ENCODE results near the gene ZDHHC4.
"Not testable (repeated sequence)": the region's sequence is repeated elsewhere in the genome, so short reads cannot be mapped to it uniquely, and the experiment has no call there.

ZDHHC4 gene

DNA sequence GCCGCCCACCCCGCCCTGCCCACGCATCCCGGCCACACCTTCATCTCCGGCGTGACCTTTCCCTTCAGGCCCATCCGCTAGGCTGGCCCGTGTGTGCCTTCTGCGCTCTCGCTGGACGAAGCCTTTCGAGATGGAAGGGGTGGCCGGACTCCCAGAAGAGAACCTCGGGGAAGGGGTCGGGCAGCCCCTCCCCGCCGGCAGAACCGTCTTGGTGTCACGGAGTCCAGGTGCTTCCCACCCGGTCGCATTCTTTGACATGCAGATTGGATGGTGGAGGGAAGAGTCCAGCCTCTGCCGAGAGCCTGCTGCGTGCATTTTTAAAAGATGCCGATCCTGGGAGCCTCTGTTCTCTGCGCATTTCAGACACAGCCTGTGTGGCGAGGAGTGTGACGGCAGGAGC is 30.8 kb downstream of the ZDHHC4 start:
- no peak for DNase-seq

DNA sequence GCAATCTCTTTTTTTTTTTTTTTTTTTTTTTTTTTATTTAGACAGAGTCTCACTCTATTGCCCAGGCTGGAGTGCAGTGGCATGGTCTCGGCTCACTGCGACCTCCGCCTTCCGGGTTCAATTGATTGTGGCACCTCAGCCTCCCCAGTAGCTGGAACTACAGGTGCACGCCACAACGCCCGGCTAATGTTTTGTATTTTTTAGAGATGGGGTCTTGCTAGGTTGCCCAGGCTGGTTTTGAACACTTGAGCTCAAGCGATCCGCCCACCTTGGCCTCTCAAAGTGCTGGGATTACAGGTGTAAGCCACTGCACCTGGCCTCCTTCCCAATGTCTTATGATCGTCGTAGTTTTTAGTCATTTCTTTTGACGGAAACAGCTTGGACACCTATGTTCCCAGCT is 31.5 kb downstream of the ZDHHC4 start:
- DNase-seq: no peak

DNA sequence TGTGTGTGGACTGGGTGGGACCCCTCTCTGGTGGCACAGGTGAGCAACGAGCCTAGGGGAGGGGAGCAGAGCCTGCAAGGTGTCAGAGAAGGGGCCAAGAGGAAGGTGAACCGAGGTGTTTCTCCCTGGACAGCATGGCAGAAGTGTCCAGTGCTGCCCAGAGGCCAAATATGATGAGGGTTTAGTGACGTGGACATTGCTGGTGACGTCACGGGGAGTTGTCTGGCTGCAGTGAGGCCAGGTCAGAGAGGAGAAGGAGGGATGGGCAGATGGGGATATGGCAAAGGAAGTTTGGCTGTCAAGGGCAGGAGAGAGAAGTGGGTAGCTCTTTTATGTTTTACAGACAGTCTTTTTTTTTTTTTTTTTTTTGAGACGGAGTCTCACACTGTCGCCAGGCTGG is 35.6 kb downstream of the ZDHHC4 start:
- DNase-seq: no peak

DNA sequence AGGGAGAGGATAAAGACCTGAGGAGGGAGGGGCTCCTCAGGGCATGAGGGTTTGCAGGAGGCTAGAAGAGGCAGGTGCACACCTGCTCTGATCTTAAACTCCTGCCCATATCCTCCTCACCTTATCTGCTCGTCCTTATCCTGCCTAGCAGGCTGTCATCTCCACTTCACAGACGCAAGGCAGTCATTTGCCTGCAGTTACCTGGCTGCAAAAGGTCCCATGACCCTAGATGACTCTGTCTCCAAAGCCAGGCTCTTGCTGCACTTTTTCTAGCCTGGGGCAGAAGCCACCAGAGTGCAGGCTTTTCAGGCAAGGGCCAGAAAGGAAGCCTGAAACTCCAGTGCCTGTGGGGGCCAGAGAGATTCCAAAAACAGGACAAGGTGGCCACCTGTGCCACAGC is 36.5 kb downstream of the ZDHHC4 start:
- DNase-seq: no peak

DNA sequence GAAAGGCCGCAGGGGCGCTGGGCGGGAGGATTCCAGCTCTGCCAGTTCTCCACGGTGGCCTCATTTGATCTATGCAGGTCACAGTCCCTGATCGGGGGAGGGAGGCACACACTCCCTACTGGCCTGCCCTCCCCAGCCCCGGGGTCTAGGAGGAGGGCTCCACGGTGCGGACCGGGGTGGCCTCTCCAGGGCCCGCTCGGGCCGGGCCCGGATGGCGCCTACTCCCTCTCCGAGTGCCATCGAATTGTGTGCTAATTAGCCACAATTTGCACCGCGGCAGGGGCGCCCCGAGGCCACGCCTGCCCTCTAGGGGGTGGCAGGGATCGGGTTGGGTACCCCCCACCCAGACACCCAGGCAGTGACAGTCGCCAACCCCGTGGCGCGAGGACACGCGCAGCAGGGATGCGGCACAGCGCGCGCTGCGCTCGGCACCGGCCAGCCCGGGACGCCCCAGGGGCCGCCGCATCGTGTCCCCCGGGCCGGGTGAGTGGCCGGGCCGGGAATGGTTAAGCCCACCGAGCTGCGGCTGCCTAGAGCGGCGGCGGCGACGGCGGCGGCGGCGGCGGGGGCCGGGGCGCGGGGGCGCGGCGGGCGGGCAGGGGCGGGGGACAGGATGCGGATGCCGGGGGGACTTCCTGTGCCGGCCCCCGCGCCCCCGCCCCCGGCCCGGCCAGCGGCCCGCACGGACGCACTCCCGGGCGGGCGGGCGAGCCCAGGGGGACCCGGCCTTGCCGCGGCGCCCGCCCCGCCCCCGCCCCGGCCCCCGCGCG is 37.9 kb downstream of the ZDHHC4 start, which contains the start of gene ZNF853:
TSS of gene ZNF853 (plus strand) at position 658 of the 770 bp plus-strand sequence. CDS start 565 bp downstream, outside the sequence.
- no peak for DNase-seq

DNA sequence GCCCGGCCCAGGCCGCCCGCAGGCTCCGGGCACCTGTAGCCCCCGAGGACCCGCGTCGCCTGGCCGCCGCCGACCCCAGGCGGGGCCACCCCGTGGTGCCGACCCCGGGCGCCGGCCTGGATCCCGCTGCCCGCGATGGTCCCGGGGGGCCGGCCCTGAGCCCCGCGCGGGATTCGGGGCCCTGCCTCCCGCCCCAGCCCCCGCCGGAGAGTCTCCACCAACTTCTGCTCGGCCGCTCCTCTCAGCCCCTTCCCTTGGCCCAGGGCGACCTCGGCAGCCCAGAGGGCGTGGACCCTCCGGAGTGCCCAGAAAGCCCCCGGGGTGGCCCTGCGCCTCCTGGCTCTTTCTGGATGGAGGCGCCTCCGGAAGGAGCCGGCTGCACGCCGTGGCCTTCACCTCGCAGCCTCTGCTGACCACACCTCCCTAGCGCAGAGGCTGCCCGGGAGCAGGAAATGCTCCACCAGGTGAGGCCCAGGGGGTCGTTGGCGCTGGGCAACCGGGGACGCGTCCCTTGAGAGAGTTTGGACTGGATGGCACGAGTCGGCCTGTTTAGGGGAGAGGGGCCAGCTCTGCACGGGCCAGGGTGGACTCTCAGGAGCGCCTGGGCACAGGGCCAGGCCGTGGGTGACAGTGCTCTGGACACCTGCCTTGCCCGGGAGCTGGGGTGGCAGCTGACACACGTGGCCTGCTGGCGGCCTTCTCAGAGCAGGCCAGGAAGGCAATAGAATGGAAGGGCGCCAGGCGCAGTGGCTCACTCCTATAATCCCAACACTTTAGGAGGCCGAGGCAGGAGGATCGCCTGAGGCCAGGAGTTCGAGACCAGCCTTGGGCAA is 38.7 kb downstream of the ZDHHC4 start:
- DNase-seq: no peak

DNA sequence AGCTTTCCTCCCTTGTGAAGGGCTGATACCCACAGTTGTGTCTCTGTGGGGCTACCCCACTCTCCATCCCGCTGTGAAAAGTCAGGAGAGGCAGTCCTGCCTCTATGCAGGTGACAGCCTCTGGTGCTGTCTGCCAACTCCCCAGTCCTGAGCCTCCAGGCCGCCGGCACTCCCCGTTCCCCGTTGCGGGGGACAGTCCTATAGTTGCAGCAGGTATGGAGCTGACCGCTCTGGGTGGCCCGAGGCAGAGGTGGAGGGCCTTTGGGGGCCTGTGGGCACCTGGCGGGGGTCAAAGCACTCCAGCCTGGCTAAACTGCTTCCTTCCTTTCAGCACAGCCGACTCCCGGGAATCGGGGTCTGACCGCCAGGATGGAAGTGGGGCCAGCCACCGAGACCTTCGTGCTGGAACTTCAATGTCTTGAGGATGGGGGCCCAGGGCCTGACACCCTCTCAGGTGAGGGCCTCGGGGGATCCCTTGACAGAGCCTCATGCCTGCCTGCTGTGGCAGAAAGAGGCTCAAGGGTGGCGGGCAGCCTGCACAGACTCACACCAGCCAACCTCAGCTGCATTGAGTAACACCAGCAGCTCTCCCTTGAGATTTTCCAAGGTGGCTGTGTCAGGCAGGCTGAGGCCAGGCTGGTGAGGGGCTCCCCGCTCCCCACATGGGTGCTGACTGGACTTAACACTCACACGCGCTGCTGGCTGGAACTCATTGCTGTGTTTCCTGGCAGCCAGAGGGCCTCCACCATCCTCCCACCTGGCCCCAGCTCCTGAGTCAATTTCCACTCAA is 39.8 kb downstream of the ZDHHC4 start:
- no peak for DNase-seq

DNA sequence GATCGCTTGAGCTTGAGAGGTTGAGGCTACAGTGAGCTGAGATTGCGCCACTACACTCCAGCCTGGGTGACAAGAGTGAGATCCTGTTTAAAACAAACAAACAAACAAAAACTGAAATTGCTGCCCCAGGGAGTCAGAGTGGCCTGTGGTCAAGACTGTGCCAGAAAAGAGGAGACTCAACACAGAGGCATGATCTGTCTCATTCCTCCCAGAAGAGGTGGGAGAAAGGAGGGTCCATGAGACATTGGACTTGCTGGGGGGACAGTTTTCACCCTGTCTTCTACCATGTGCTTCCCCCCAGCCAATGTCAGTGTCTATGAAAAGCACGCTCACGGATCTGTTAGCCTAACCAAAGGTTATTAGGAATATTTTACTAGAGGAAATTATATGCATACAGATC is 41.4 kb downstream of the ZDHHC4 start:
- DNase-seq: no peak

DNA sequence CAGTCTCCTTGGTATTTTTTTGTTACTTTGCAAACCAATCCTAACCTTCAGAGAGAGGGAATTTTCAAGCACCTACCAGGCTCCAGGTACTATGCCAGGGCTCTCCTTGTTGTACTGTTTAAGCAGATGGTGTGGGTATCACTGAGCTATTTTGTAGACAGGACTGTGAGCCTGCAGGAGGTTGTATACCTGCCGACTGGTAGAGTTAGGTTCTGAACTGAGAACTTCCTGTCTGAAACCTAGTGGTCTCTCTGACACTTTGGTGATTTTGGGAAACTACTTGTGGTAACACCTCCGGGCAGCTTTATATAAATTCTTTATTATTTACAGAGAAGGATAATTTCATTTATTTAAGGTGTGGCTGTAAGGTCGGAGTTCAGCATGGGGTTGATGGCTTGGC is 42.7 kb downstream of the ZDHHC4 start:
- DNase-seq: no peak

DNA sequence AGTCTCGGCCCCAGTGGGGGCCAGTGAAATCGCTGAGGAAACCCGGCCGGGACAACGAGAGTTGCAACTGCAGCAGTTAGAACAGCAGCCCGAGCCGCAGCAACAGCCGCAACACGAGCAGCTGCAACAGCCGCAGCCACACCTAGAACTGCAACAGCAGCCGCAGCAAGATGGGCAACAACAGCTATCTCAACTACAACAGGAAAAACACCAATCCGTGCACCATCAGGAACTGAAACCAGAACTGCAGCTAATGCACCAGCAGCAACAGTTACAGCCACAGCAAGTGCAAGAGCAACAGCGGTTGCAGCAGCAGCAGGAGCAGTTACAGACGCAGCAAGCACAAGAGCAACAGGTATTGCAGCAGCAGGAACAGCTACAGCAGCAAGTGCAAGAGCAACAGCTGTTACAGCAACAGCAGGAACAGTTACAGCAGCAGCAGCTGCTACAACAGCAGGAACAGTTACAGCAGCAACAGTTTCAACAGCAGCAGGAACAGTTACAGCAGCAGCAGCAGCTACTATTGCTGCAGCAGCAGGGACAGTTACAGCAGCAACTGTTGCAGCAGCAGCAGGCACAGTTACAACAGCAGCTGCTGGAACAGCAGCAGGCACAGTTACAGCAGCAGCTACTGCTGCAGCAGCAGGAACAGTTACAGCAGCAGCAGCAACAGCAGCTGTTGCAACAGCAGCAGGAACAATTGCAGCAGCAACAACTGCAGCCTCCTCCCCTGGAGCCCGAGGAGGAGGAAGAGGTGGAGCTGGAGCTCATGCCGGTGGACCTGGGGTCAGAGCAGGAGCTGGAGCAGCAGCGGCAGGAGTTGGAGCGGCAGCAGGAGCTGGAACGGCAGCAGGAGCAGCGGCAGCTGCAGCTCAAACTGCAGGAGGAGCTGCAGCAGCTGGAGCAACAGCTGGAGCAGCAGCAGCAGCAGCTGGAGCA is 44.2 kb downstream of the ZDHHC4 start:
- DNase-seq: no peak

DNA sequence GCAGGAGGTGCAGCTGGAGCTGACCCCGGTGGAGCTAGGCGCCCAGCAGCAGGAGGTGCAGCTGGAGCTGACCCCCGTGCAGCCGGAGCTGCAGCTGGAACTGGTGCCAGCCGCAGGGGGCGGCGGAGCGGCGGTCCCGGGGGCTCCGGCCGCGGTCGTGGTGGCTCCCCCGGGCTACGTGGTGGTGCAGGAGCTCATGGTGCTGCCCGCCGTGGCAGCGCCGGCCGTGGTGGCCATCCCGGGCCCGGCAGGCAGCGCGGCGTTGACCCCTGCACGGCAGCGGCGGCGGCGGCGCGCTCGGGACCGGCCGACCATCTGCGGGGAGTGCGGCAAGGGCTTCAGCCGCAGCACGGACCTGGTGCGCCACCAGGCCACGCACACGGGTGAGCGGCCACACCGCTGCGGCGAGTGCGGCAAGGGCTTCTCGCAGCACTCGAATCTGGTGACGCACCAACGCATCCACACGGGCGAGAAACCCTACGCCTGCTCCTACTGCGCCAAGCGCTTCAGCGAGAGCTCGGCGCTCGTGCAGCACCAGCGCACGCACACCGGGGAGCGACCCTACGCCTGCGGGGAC is 45.0 kb downstream of the ZDHHC4 start:
- no peak for DNase-seq

DNA sequence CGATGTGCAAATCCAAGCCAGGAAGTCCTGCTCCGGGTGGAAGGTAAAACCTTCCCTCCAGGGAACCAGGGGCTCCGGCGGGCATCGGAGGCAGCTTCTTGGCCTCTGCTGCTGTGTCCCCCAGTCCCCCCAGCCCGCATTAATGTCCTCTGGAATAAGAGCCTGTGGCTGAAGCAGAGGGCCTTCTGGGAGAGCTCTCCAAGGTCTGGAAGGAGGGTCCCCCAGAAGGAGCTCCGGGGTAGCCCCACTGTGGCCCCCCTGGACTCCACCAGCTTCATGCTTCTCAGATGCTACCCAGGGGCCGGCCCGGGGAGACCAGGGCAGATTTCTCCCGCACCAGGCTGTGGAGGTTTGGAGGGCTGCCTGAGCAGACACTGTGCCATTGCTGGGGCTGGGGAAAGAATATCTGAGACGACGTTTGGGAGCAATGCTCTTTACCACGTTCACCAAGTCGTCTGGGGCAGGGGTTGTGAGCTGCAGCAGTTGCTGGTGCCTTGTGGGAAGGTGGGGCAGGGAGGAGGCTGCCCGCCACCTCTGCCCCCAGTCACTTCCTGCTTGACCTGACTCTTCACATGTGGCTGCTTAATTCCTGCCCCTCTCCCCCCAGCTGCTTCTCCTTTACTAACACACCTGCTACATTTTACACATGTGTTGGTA is 46.5 kb downstream of the ZDHHC4 start:
- no peak for DNase-seq

DNA sequence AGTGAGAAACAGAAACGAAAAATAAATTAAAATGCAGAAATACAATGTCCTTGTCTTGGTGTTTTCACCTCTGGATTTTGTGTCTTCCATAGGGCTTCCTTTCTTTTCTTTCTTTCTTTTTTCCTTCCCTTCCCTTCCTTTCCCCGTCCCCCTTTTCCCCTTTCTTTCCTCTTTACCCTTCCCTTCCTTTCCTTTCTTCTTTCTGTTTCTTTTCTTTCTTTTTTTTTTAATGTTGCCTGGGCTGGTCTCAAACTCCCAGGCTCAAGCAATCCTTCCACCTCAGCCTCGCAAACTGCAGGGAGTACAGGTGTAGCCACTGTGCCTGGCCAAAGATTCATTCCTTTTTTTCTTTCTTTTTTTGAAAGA is 47.0 kb downstream of the ZDHHC4 start:
- no peak for DNase-seq

DNA sequence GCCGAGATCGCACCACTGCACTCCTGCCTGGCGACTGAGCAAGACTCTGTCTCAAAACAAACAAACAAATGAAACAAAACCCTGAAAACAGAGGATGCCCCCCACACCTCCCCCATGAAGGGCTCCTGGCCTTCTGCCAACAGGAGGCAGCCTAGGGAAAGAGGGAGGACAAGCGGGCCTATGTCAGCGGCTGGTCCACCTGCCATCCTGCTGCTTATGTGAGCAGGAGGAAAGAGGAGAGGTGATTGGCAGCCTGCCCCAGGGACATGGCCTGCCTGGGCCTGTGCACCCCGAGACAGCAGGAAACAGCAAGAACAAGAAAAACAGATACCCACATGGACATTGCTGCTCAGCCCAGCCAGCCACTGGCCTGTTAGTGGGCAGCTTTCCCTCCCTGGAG is 50.8 kb downstream of the ZDHHC4 start:
- DNase-seq: no peak

DNA sequence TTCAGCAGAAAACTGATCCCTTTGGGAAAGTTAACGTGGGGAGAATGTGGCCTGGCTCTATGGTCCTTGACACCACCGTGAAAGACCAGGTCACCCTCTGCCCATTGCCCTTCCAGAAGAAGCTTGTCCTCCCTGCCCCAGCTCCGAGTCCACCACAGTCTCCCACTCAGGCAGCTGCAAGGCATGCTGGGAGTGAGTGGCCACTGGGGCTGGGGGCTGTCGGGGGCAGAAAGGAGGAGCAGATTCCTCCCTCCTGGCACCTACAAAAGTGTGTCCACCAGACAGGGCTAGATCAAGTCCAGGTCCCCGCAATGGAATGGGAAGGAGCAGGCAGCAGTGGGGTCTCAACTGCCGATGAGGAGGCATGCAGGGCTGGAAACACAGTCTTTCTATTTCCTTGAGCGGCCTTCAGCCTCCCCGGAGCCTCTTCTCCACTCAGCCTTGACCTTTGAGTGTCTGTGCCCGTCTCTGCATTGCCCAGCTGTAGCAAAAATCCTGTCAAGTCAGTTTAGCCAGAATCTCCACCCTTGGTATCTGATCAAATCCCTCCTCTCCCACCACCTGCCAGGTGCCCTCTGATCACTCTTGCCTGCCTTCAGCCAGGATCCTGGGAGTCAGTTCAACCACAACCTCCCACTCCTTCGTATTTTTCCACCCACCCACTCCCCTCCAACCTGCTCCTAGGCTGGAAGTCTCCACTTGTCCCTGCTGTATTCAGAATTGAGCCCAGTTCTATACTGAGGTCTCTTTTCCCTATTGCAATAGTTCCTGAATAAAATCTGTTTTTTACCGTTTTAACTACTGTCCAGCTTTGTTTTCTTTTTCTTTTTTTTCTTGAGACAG is 53.0 kb downstream of the ZDHHC4 start:
- DNase-seq: no peak

DNA sequence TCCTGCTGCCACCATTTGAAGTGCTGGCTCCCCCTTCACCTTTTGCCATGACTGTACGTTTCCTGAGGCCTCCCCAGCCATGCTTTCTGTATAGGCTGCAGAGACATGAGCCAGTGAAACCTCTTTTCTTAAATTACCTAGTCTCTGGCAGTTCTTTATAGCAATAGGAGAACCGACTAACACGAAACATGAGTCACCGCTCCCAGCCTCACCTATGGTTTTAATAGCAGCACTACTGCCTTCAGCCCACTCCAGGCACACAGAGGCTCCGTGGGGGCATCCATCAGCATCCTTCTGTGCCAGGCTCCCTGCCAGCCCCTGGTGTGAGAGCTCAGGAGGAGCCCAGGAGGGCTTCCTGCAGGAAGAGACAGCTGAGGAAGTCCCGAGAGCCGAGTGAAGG is 54.4 kb downstream of the ZDHHC4 start:
- DNase-seq: no peak

DNA sequence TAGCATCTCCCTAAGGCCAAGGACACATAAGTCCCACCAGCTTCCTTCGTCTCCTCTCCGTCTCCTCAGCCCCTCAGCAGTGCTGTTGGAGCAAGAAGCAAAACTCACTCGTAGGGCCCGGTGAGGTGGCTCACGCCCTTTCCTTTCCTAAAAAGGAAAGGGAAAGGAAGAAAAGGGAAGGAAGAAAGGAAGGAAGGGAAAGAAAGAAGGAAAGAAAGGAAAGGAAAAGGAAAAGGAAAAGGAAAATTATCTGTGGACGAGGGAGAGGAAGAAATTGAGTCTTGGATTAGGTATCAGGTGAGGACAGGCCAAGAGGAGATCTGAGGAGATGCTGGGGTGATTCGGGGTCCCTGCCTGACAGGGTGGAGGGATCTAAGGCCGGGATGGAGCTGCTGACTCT is 56.8 kb downstream of the ZDHHC4 start:
- no peak for DNase-seq

DNA sequence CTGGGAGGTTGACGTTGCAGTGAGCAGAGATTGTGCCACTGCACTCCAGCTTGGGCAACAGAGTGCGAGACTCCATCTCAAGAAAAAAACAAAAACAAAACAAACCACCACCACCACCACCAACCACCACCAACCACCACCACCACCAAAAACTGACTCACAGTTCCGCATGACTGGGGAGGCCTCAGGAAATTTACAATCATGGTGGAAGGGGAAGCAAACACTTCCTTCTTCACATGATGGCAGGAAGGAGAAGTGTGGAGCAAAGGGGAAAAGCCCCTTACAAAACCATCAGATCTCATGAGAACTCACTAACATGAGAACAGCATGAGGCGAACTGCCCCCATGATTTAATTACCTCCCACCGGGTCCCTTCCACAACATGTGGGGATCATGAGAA is 57.7 kb downstream of the ZDHHC4 start:
- not testable (repeated sequence) for DNase-seq

DNA sequence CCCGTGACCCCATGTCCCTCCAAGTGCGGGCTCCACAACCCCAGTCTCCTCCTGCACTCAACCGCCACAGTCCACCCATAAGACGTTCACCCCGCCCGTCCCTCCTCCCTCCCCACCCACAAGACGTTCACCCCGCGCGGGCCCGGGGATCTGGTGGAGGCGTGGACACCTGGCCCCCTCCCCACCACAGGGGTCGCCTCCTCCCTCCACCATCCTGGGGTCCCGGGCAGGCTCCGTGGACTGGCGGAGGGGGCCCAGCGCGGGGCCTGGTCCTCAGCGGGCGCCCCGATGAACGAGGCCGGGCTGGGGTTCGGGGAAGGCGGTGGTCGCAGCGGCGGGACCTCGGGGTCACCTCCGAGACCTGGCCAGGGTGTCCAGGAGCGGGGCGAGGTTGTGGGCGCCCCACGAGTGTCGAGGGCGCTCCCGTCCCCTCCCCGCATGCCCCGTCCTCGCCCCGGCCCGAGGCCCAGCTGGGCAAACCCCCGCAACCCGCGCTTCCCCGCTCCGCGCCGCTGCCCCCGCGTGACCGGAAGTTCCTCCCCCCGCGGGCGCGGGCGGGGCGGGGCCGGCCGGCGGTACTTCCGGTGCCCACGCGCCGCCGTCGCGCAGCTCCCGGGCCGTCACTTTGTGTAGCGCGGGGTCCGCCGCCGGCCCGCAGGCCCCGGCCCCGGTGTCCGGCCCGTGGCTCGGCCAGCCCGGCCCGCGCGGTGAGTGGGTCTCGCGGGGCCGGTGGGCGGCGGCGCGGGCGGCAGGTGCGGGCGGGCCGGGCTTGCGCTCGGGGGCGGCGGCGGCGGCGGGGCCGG is 59.7 kb downstream of the ZDHHC4 start, which contains the start of gene ZNF316:
TSS of gene ZNF316 (plus strand) at position 578 of the 803 bp plus-strand sequence. CDS start 5,092 bp downstream, outside the sequence.
- DNase-seq: peak in 1 of 2 experiments; percentile 28
